Measurements from ENCODE around the gene C1S. TPM values are rescaled to one million over a fixed set of nuclear protein-coding genes. Genes with fewer than 3 reads are reported as not detected.

The C1S gene
- total RNA-seq, 1 experiment from 2014 or later, result 4.4 TPM

DNA sequence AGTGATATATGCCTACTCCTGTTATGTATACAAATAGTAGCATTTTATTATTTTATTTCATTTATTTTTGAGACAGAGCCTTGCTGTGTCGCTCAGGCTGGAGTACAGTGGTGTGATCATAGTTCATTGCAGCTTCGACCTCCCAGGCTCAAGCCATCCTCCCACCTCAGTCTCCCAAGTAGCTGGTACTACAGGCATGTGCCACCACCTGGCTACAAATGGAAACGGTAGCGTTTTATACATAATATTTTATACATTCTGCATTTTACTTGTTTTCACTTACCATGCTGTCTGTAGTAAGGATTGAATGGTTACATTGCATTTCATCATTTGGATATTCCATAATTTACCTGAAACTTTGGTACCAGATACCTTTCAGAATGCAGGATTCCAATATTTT lies 17.6 kb downstream of the C1S start:
- DNase-seq, result no peak
- H3K4me3 ChIP-seq (ENCODE audit: insufficient read depth, low read depth, low read length), result no peak overlapping the region
- H3K36me3 ChIP-seq (replicated peaks; ENCODE audit: control insufficient read depth, insufficient read depth, low read length), result no peaks in the 10 kb centered on the region
- no peaks in the 10 kb centered on the region for H3K27me3 ChIP-seq (ENCODE audit: control insufficient read depth, insufficient read depth, low read length)

DNA sequence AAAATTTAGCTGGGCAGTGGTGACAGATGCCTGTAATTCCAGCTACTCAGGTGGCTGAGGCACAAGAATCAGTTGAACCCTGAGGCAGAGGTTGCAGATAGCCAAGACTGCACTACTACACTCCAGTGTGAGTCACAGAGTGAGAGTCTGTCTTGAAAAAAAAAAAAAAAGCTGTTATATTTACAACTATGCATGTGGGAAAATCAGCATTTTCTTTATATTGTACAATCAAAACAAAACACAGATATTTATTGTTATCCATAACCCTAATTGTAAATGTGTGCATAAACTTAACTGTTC lies 19.3 kb downstream of the C1S start:
- H3K36me3 ChIP-seq (replicated peaks; ENCODE audit: control insufficient read depth, insufficient read depth, low read length), result no peaks in the 10 kb centered on the region
- no peak for DNase-seq
- no peaks in the 10 kb centered on the region for H3K27me3 ChIP-seq (ENCODE audit: control insufficient read depth, insufficient read depth, low read length)
- H3K4me3 ChIP-seq (ENCODE audit: insufficient read depth, low read depth, low read length), result no peak overlapping the region

DNA sequence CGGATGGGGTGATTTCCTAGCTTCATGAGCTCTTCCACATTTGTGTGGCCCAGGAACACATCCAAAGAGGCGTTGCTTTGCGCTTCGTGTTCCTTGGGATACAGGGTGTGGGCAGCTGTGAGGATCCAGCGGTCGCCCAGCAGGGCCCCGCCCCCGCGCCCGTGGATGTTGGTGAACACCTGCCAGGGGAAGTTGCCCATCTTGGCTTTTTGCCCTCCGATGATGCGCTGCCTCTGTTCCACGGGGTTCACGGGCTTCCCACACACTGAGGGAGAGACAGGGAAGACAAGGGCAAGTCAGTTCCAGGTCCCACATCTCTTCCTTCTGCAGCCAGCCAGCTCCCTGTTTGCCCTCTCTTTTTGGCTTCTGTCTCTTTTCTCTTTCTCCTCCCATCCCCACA lies 20.5 kb downstream of the C1S start:
- no peaks in the 10 kb centered on the region for H3K27me3 ChIP-seq (ENCODE audit: control insufficient read depth, insufficient read depth, low read length)
- no peaks in the 10 kb centered on the region for H3K36me3 ChIP-seq (replicated peaks; ENCODE audit: control insufficient read depth, insufficient read depth, low read length)
- no peak overlapping the region for H3K4me3 ChIP-seq (ENCODE audit: insufficient read depth, low read depth, low read length)
- DNase-seq, result no peak

DNA sequence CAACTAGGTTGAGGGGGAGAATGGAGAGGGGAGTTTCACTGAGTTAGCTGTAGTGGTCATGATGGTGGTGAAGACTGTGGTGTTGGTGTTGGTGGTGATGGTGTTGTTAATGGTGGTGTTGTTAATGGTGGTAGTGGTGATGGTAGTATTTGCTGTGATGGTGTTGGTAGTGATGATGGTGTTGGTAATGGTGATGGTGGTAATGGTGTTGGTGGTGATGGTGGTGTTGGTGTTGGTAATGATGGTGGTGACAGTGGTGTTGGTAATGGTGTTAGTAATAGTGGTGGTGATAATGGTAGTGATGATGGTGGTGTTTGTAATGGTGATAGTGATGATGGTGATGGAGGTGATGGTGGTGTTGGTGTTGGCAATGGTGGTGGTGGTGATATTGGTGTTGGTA lies 22.6 kb downstream of the C1S start:
- H3K36me3 ChIP-seq (replicated peaks; ENCODE audit: control insufficient read depth, insufficient read depth, low read length), result no peaks in the 10 kb centered on the region
- DNase-seq, result no peak
- H3K4me3 ChIP-seq (ENCODE audit: insufficient read depth, low read depth, low read length), result no peak overlapping the region
- H3K27me3 ChIP-seq (ENCODE audit: control insufficient read depth, insufficient read depth, low read length), result no peaks in the 10 kb centered on the region

DNA sequence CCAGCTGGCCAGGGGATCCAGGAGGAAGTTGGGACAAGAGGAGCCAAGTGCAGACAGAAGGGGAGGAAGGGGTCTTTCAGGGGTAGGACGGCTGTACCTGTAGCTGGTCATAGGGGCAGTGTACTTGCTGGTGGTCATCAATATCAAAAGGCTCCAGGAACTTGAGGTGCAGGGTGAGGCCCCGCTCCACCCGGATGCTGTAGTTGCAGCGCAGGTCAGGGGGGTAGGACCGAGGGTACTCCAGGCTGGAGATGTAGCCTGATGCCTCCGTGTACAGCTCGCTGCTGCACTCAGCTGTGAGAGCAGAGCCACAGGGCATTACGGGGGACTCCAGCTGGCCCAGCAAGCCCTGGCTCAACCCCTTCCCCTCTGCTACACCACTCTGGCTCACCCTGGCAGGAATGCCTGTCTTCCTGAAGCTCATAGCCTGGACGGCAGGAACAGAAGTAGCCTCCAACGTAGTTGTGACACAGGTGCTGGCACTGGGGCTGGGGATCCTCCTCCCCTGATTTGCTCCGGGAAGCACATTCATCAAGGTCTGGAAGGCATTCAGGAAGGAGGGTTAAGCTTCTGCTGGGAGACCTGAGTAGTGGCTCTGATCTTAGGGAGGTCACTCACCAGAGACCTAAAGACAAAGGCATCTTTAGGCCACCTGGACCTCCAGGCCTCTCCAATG lies 28.8 kb downstream of the C1S start:
- Histone ChIP-seq H3K36me3 (replicated peaks; ENCODE audit: control insufficient read depth, insufficient read depth, low read length) (no peaks in the 10 kb centered on the region), H3K27me3 (ENCODE audit: control insufficient read depth, insufficient read depth, low read length) (peaks cover 2% of the 10 kb centered on the region; the same call in 1 of the 2 replicates), H3K4me3 (ENCODE audit: insufficient read depth, low read depth, low read length) (no peak overlapping the region)
- no peak for DNase-seq

DNA sequence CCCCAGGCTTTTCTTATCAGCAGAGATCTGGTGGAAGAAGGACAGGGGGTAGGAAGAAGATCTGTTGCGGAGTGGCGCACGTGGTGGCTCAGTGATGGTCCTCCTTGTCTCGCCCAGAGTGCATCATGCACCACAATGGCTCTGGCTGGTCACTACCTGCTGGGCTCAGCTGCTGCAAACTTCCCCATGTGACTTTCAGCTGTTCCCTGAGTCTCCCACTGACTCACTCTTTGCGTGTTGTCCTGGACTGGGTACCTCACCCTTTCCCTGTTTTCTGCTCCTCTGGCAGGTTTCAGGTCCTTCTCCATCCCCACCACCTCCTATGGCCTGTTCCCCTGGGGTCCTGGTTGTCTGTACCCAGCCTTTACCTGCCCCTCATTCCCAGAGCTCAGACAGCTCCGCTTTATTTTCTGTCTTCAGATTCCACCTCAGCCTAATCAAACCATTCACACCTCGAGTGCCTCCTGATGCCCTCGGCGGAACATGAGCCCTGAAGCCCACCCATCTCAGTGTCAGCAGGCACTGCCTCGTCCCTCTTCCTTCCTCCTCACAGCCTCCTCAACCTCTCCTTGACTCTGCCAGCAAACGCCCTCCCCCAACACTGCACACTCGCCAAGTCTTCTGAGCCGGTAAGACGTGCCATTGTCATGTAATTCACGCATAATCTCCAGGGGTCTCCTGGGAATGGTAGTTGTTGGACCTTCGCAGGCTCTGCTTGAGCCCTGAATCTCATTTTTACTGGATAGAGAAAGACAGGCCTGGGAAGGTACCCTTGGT lies 29.9 kb downstream of the C1S start:
- peak; percentile 75 for DNase-seq
- Histone ChIP-seq H3K36me3 (replicated peaks; ENCODE audit: control insufficient read depth, insufficient read depth, low read length) (no peaks in the 10 kb centered on the region), H3K27me3 (ENCODE audit: control insufficient read depth, insufficient read depth, low read length) (peaks cover 2% of the 10 kb centered on the region; the same call in 1 of the 2 replicates), H3K4me3 (ENCODE audit: insufficient read depth, low read depth, low read length) (no peak overlapping the region)

DNA sequence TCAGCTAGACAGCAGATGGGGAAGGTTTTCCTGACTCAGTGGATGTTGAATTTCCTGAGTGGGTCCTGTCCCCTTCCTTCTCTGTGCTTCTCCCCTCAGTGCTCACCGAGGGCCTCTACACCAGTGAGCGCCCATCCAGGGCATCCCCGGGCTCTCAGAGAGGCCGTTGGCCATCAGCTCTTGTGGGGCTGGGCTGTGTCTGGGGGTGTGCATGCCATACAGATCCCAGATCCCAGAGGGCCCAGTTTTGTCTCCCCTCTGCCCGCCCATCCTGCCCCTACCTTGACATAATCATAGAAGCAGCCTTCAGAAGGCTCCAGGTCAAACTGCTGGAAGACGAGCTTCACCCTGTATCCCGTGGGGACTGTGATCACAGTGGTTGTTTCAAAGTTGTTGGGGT lies 30.7 kb downstream of the C1S start:
- no peak for DNase-seq
- H3K36me3 ChIP-seq (replicated peaks; ENCODE audit: control insufficient read depth, insufficient read depth, low read length), result no peaks in the 10 kb centered on the region
- peaks cover 2% of the 10 kb centered on the region; the same call in 1 of the 2 replicates for H3K27me3 ChIP-seq (ENCODE audit: control insufficient read depth, insufficient read depth, low read length)
- no peak overlapping the region for H3K4me3 ChIP-seq (ENCODE audit: insufficient read depth, low read depth, low read length)

DNA sequence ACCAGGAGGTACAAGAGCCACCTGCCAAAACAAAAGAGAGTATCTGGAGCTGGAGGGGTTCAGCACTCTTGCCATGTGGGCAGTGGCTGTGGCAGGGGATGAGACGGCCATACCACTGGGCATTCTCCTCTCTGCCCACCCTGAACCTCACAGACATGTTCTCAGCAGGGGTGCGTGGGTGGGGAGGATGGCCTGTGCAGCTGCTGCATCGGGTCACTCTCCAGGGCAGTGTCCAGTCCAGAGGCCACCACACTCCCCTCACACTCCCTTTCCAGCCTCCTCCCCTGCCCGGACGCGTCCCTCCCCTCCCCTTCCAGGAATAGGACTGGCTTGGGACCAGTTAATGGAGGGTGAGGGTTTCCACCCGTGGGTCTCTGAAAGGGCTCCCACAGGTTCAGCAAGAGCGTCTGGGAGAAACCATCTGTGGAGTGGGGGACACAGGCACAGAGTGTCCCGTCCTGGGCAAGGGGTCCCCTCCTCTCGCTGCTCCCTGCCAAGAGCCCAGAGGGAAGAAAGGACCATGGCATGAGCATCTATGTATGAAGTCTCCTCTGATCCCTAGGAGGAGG lies 31.2 kb downstream of the C1S start:
- Histone ChIP-seq H3K27me3 (ENCODE audit: control insufficient read depth, insufficient read depth, low read length) (peaks cover 2% of the 10 kb centered on the region; the same call in 1 of the 2 replicates), H3K36me3 (replicated peaks; ENCODE audit: control insufficient read depth, insufficient read depth, low read length) (no peaks in the 10 kb centered on the region), H3K4me3 (ENCODE audit: insufficient read depth, low read depth, low read length) (no peak overlapping the region)
- DNase-seq, result peak; percentile 44

DNA sequence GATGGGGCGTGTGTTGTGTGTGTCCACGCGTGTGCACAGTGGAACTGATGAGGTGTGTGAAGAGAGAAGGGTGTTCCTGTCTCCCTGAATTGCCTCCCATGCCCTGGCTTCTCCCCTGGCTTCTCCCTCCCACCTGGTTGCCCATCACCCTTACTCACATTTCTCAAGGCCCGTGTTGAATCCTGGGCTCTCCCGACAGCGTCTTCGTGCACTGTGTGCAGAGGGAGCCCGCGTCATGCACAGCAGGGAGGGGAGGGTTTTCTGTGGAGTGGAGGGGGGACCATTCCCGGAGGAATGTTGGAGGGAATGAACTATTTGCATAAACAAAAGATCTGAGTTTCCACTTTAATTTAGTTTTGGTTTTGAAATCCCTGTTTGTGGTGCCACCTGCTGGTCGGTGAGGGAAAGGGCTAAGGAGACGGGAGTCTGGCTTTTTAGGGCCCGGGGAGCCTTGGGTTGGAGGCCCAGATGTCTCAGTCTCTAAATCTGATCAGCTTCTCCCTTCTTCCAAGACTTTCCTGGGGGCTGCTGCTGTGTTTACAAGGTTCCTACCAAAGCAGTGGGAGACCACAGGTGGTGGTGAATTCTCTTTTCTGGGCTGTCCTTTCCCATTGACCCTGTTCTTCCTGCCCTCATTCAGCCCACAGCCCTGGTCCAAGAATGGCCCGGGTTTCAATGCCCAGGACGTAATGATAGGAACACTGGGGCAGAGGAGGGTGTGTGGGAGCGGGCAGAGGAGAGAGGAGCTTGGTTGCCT lies 31.9 kb downstream of the C1S start, which contains the start of gene C1R:
C1R (minus strand) TSS at position 217 of the 757 bp plus-strand sequence; CDS start at position 160, 57 bp downstream.
- peak; percentile 85 for DNase-seq
- no peak within 1 kb of the TSS for H3K4me3 ChIP-seq (ENCODE audit: insufficient read depth, low read depth, low read length)
- H3K36me3 ChIP-seq (replicated peaks; ENCODE audit: control insufficient read depth, insufficient read depth, low read length), result no peaks in the 10 kb centered on the region
- peaks cover 2% of the 10 kb centered on the region; the same call in 1 of the 2 replicates for H3K27me3 ChIP-seq (ENCODE audit: control insufficient read depth, insufficient read depth, low read length)

DNA sequence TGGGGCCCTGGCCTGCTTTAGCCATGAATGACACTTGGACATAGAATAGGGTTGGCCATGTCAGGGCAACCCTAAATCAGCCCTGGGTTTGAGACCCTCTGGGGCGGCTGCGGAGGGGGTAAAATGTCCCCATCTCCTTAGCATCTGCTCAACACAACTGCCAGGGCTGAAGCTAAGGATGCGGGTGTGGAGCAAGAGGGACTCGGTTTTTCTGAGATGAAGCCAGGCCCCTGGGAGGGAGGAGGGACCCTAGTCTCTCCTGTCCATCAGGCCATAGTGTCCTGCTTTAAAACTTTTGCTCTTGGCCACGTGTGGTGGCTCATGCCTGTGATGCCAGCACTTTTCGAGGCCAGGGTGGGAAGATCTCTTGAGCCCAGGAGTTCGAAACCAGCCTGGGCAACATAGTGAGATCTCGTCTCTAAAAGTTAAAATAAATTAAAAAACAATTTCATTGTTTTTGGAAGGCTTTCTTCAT lies 32.5 kb downstream of the C1S start:
- no peak overlapping the region for H3K4me3 ChIP-seq (ENCODE audit: insufficient read depth, low read depth, low read length)
- DNase-seq, result no peak
- H3K36me3 ChIP-seq (replicated peaks; ENCODE audit: control insufficient read depth, insufficient read depth, low read length), result no peaks in the 10 kb centered on the region
- peaks cover 2% of the 10 kb centered on the region; the same call in 1 of the 2 replicates for H3K27me3 ChIP-seq (ENCODE audit: control insufficient read depth, insufficient read depth, low read length)

DNA sequence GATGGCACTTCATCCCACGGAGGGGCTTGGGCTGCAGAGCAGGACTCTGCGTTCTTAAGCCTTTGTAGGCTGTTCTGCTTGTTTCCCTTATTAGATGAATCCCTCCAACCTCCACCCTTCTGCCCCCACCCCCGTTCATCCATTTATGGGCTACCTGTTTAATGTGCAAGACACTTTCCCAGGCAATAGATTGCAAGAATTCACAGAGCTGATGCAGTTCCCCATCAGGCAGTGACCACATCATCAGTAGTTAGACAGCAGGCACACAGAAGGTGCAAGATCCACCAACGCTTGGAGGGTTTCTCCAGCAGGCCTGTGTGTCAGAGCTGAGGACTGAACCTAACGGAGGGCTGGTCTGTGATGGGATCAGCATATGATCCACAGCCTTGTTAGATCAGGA lies 33.0 kb downstream of the C1S start:
- Histone ChIP-seq H3K4me3 (ENCODE audit: insufficient read depth, low read depth, low read length) (no peak overlapping the region), H3K36me3 (replicated peaks; ENCODE audit: control insufficient read depth, insufficient read depth, low read length) (no peaks in the 10 kb centered on the region), H3K27me3 (ENCODE audit: control insufficient read depth, insufficient read depth, low read length) (peaks cover 2% of the 10 kb centered on the region; the same call in 1 of the 2 replicates)
- no peak for DNase-seq

DNA sequence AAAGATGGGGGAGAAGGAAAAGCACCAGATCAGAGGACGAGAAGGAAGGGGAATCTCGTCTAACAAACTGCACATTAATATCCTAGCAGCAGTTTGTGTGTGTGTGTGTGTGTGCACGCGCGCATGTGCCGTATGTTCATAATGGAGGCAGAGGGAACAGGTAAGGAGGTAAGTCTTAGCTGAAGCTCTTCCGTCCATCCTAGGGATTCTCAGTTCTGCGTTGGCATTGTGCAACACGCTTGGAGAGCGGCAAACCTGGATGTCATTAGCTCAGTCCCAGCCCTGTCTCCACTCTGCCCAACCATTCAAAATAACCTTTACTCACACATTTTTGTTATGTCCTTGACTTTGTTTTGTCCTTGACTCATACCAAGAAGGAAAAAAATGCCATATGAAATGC lies 33.4 kb downstream of the C1S start:
- no peaks in the 10 kb centered on the region for H3K36me3 ChIP-seq (replicated peaks; ENCODE audit: control insufficient read depth, insufficient read depth, low read length)
- peaks cover 2% of the 10 kb centered on the region; the same call in 1 of the 2 replicates for H3K27me3 ChIP-seq (ENCODE audit: control insufficient read depth, insufficient read depth, low read length)
- no peak for DNase-seq
- no peak overlapping the region for H3K4me3 ChIP-seq (ENCODE audit: insufficient read depth, low read depth, low read length)

DNA sequence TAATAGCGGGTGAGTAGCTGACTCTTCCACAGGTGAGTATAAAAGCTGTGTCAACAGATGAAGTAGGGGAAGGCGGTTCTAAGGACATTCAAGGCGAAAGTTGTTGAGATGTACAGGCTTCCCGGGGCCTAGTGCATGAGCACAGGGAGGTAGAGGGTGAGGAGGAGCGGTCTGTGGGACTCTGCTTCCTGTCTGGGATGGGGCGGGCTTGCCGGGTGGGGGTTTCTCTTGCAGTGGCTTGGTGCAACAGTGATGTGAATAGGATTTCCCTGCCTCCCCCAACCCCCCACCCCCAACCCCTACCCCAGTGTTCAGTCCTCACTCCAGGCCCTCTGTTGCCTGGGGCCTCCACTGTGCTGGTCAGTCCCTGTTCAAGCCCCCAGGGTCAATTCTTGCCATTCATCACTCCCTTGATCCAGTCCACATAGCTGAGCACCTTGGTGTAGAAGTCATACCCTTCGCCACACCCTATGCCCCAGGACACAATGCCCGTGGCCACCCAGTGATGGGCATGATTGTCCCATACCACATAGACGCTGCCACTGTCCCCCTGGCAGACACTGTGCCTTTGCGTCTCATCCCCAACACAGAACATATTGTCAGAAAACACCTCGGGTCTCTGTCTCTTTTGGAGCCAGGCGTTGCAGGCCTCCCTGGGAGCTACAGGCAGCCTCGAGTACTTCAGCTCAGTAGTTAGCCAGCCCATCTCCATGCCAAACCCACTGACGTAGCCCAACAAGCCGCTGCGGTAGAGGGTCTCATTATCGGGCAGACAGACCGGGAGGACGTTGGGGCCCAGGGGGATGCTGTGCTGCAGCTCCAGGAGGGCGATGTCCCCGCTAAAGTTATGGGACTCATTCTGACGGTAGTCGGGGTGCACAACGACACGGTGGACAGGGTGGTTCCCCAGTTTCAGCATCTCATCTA lies 35.8 kb downstream of the C1S start:
- Histone ChIP-seq H3K4me3 (ENCODE audit: insufficient read depth, low read depth, low read length) (no peak overlapping the region), H3K36me3 (replicated peaks; ENCODE audit: control insufficient read depth, insufficient read depth, low read length) (no peaks in the 10 kb centered on the region; the same call in 1 of the 2 replicates), H3K27me3 (ENCODE audit: control insufficient read depth, insufficient read depth, low read length) (no peaks in the 10 kb centered on the region)
- DNase-seq, result no peak
